Gastrocnemius medialis (tissue), 4 donors: ENCODE results near the gene S1PR5. TPM values are rescaled to one million over a fixed set of nuclear protein-coding genes. Genes with fewer than 3 reads are reported as not detected.

Experiments
- ATAC-seq, 2 donors: fragments of 150-250 bp; one replicate each; pipeline ENCODE4 v1.9.1; 2016
- DNase-seq, 2 donors: peaks; one replicate each; pipeline ENCODE4 v3.0.0-alpha.2; 2019
- H3K27ac ChIP-seq, 4 donors: fragments of 200-600 bp; sonication (generic); 1 replicate in 1 of 4; 2 replicates in 3 of 4; pipeline ENCODE4 v1.5.1; 2016 to 2018; ENCODE audit warnings: mild to moderate bottlenecking in 2 of 4, moderate library complexity in 1 of 4
- H3K27me3 ChIP-seq, 3 donors: fragments of 200-600 bp; sonication (generic) in 2 of 3; 1 replicate in 1 of 3; 2 replicates in 2 of 3; pipeline versions ENCODE4 v1.5.1 to v1.6.0; 2016 to 2019; ENCODE audit warnings: mild to moderate bottlenecking in 1 of 3, moderate library complexity in 1 of 3
- H3K36me3 ChIP-seq, 2 donors: fragments of 200-600 bp; sonication (generic) in 1 of 2; one replicate each; pipeline ENCODE4 v1.5.1; 2017 to 2018
- H3K4me1 ChIP-seq, 2 donors: fragments of 200-600 bp; sonication (generic) in 1 of 2; one replicate each; pipeline ENCODE4 v1.5.1; 2016 to 2017; ENCODE audit warnings: mild to moderate bottlenecking in 2 of 2
- H3K4me3 ChIP-seq, 4 donors: fragments of 200-600 bp; sonication (generic) in 3 of 4; 1 replicate in 1 of 4; 2 replicates in 3 of 4; pipeline ENCODE4 v1.5.1; 2016 to 2019; ENCODE audit warnings: mild to moderate bottlenecking in 2 of 4
- H3K9me3 ChIP-seq, 3 donors: fragments of 200-600 bp; sonication (generic) in 2 of 3; 1 replicate in 1 of 3; 2 replicates in 2 of 3; pipeline ENCODE4 v1.5.1; 2016 to 2019
- CTCF ChIP-seq, 5 experiments: fragments of 450-650 bp in 3 of 5; fragments of 200-600 bp in 2 of 5; sonication (generic) in 2 of 5; IDR thresholded peaks in 4 of 5; conservative IDR thresholded peaks in 1 of 5; 1 replicate in 4 of 5; 2 replicates in 1 of 5; pipeline ENCODE4 v1.5.1; 2016 to 2019; ENCODE audit warnings: antibody characterized with exemption in 5 of 5, mild to moderate bottlenecking in 3 of 5, moderate library complexity in 3 of 5
- POLR2A ChIP-seq, 2 donors: fragments of 450-650 bp; IDR thresholded peaks; one replicate each; pipeline ENCODE4 v1.6.1; 2017; ENCODE audit warnings: antibody characterized with exemption in 2 of 2, mild to moderate bottlenecking in 2 of 2, moderate library complexity in 2 of 2
- in situ Hi-C, 4 donors: fragments of 200-750 bp; cut with MboI; loops; one replicate each; pipeline versions ENCODE4 v1.15.0 to v1.8.0; 2017; ENCODE audit warnings: low sequenced_read_pairs in 4 of 4
- intact Hi-C: fragments of 100-400 bp; cut with DNase I; formaldehyde crosslinking; loops from one replicate; pipeline ENCODE4 v1.15.1; 2023; ENCODE audit warnings: low total_unique reads
- total RNA-seq, 4 donors: library from RNA; depleted of rRNA; stranded (reverse); fragments of >200 nt; gene quantifications; one replicate each; pipeline versions ENCODE4 v1.1.0 to v1.2.3, GENCODE V29; 2016

The S1PR5 gene
- total RNA-seq, 4 donors from 2014 or later: not detected

DNA sequence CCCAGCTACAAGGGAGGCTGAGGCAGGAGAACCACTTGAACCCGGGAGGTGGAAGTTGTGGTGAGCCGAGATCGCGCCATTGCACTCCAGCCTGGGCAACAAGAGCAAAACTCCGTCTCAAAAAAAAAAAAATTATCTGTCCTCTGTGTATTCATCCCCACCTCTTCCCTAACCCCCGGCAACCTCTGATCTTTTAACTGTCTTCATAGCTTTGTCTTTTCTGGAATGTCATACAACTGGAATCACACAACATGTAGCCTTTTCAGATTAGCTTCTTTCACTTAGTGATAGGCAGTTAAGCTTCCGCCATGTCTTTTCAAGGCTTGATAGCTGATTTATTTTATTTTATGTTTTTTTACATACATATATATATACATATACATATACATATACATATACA, 8.4 kb upstream of the S1PR5 start:
- DNase-seq: no peak
- no peaks in the 10 kb centered on the region for H3K27me3 ChIP-seq
- in situ Hi-C loops: no loop called here
- no peaks in the 10 kb centered on the region for H3K9me3 ChIP-seq
- H3K36me3 ChIP-seq: no peaks in the 10 kb centered on the region
- intact Hi-C loops: no loop called here
- no peak overlapping the region for H3K27ac ChIP-seq
- TF ChIP-seq CTCF (IDR thresholded peaks at IDR 0.05 in 4 of 5, conservative IDR thresholded peaks at IDR 0.05 in 1 of 5) (no peak), POLR2A (IDR thresholded peaks at IDR 0.05) (no peak)
- H3K4me1 ChIP-seq: no peaks in the 10 kb centered on the region
- ATAC-seq: no peak
- H3K4me3 ChIP-seq: no peak overlapping the region

DNA sequence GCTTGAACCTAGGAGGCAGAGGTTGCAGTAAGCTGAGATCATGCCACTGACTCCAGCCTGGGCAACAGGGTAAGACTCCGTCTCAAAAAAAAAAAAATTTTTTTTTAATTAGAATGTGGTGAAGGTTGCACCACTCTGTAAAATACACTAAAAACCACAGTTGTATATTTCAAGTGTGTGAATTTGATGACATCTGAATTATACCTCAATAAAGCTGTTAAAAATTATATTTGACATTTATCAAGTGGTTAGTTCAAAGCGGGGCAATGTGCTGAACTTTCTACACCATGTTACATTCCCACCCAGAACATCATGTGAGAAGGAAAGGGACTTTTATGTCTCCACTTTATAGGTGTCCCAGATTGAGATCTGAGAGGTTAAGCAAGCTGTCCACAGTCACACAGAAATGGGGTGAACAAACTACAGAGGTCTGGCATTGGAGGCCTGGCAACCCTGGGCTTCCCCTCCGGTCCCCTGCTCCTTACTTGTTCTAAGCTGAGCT, 5.9 kb upstream of the S1PR5 start:
- Histone ChIP-seq H3K36me3 (no peaks in the 10 kb centered on the region), H3K4me3 (no peak overlapping the region), H3K27me3 (peaks cover 20 to 21% (median 20%) of the 10 kb centered on the region in 3 donors), H3K4me1 (peaks cover under 1 to 3% of the 10 kb centered on the region in 2 donors), H3K27ac (no peak overlapping the region), H3K9me3 (no peaks in the 10 kb centered on the region)
- no peak for ATAC-seq
- TF ChIP-seq CTCF (IDR thresholded peaks at IDR 0.05 in 4 of 5, conservative IDR thresholded peaks at IDR 0.05 in 1 of 5) (no peak), POLR2A (IDR thresholded peaks at IDR 0.05) (no peak)
- intact Hi-C loops: no loop called here
- in situ Hi-C loops: no loop called here
- no peak for DNase-seq

DNA sequence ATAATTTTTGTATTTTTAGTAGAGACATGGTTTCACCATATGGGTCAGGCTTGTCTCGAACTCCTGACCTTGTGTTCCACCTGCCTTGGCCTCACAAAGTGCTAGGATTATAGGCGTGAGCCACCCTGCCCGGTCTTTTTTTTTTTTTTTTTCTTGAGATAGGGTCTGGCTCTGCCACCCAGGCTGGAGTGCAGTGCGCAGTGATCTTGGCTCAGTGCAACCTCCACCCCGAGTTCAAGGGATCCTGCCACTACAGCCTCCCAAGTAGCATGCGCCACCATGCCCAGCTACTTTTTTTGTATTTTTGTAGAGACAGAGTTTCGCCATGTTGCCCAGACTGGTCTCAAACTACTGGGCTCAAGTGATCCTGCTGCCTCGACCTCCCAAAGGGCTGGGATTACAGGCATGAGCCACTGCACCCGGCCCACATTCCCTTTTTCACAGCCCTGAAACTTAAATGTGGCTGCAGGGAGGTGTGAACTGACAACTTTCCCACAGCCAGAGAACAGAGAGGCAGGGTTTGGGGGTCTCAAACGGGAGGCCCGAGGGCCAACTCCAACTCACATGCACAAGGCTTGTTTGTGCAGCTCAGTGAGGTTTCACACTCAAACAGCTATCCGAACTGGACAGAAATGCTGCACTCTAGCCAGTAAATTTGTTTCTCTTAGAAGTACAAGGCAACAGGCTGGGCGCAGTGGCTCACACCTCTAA, 4.4 kb upstream of the S1PR5 start:
- no peak for ATAC-seq
- no peak overlapping the region for H3K4me3 ChIP-seq
- intact Hi-C loops: no loop called here
- no peak overlapping the region for H3K27ac ChIP-seq
- no peaks in the 10 kb centered on the region for H3K9me3 ChIP-seq
- H3K27me3 ChIP-seq: peaks cover 35% of the 10 kb centered on the region in 3 donors
- H3K4me1 ChIP-seq: peaks cover 3 to 8% of the 10 kb centered on the region in 2 donors
- no peak for DNase-seq
- no peaks in the 10 kb centered on the region for H3K36me3 ChIP-seq
- TF ChIP-seq CTCF (IDR thresholded peaks at IDR 0.05 in 4 of 5, conservative IDR thresholded peaks at IDR 0.05 in 1 of 5) (no peak), POLR2A (IDR thresholded peaks at IDR 0.05) (no peak)
- in situ Hi-C loops: no loop called here

DNA sequence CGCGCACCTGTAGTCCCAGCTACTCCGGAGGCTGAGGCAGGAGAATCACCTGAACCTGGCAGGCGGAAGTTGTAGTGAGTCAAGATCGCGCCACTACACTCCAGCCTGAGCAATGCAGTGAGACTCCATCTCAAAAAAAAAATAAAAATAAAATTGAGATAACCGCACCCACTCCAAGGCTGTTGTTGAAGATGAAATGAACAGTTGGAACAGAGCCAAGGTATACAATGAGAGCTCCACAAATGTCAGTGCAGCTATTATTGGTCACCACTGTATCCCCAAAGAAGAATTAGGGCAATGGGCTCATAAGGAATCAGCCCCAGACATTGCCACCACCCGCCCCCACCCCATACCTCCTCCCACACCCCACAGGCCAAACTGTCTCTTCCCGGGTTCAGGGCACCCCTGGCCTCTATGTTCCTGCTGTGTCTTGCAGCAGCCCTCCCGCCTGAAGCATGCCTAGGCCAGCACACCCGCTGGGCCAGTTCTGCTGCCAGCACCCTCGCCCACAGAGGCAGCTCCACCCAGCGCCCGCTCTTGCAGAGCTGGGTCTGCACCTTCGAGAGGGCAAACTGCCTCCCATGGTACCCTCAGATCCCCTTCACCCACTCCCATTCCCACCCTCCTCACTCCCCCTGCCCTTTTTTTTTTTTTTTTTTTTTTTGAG, 3.5 kb upstream of the S1PR5 start:
- DNase-seq (no peak), ATAC-seq (no peak)
- Histone ChIP-seq H3K9me3 (no peaks in the 10 kb centered on the region), H3K27me3 (peaks cover 40 to 41% (median 41%) of the 10 kb centered on the region in 3 donors), H3K27ac (no peak overlapping the region), H3K4me3 (no peak overlapping the region), H3K4me1 (peaks cover 3 to 8% of the 10 kb centered on the region in 2 donors), H3K36me3 (no peaks in the 10 kb centered on the region)
- TF ChIP-seq POLR2A (IDR thresholded peaks at IDR 0.05) (no peak), CTCF (IDR thresholded peaks at IDR 0.05 in 4 of 5, conservative IDR thresholded peaks at IDR 0.05 in 1 of 5) (no peak)
- in situ Hi-C loops: no loop called here
- intact Hi-C loops: no loop called here
